Ascending aorta (tissue), 2 donors: ENCODE measurements around the gene PRKD1. TPM values are rescaled to one million over a fixed set of nuclear protein-coding genes. Genes with fewer than 3 reads are reported as not detected.
"Not testable (repeated sequence)": the region's sequence is repeated elsewhere in the genome, so short reads cannot be mapped to it uniquely, and the experiment has no call there.

Experiments
- DNase-seq, 2 donors: peaks; one replicate each; pipeline ENCODE4 v3.0.0-alpha.2; 2019; ENCODE audit warnings: low spot score in 2 of 2
- H3K27ac ChIP-seq, 2 donors: fragments of 200-600 bp; sonication (generic); one replicate each; pipeline ENCODE4 v1.5.1; 2016 to 2017; ENCODE audit warnings: mild to moderate bottlenecking in 1 of 2
- H3K27me3 ChIP-seq: fragments of 200-600 bp; sonication (generic); one replicate; pipeline ENCODE4 v1.5.1; 2017
- H3K36me3 ChIP-seq, 2 donors: fragments of 200-600 bp; sonication (generic); one replicate each; pipeline ENCODE4 v1.5.1; 2016
- H3K4me1 ChIP-seq, 2 donors: fragments of 200-600 bp; sonication (generic); one replicate each; pipeline ENCODE4 v1.5.1; 2016 to 2017; ENCODE audit warnings: mild to moderate bottlenecking in 1 of 2
- H3K4me3 ChIP-seq, 2 donors: fragments of 200-600 bp; sonication (generic); one replicate each; pipeline ENCODE4 v1.5.1; 2016 to 2017; ENCODE audit warnings: mild to moderate bottlenecking in 1 of 2
- H3K9me3 ChIP-seq, 2 donors: fragments of 200-600 bp; sonication (generic); one replicate each; pipeline ENCODE4 v1.5.1; 2016
- intact Hi-C: fragments of 100-400 bp; cut with DNase I; formaldehyde crosslinking; loops from one replicate; pipeline ENCODE4 v1.15.1; 2023
- total RNA-seq: library from RNA; depleted of rRNA; stranded (reverse); fragments of >200 nt; gene quantifications from one replicate; pipeline ENCODE4 v1.1.0, GENCODE V29; 2016
- TF ChIP-seq, protein P1 (sequence below), 3 experiments: fragments of 200-600 bp in 2 of 3; fragments of 450-650 bp in 1 of 3; sonication (generic) in 2 of 3; IDR thresholded peaks; one replicate each; pipeline ENCODE4 v1.5.1; 2016 to 2019; ENCODE audit warnings: antibody characterized with exemption in 3 of 3, mild to moderate bottlenecking in 1 of 3, moderate library complexity in 1 of 3

The PRKD1 gene
- total RNA-seq, 1 donor from 2014 or later: 34.6 TPM

DNA sequence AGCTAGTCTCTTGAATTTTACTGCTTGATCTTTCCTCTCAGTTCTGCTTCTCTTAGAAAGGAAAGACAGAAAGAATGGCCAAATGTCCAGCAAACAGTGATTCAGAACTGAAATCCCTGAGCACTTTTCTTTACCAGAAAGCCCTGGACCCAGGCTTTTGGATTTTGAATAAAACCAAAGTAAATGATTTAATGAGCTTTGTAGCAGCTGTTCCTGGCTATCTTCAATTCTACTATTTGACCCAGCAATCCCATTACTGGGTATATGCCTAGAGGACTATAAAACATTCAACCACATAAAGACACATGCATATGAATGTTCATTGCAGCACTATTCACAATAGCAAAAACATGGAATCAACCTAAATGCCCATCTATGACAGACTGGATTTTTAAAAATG is 187.2 kb downstream of the PRKD1 start:
- Histone ChIP-seq H3K36me3 (no peaks in the 10 kb centered on the region), H3K27ac (no peak overlapping the region), H3K27me3 (no peaks in the 10 kb centered on the region), H3K4me1 (peaks cover 0 to 16% of the 10 kb centered on the region in 2 donors), H3K4me3 (no peak overlapping the region), H3K9me3 (no peaks in the 10 kb centered on the region)
- TF ChIP-seq, protein P1, sequence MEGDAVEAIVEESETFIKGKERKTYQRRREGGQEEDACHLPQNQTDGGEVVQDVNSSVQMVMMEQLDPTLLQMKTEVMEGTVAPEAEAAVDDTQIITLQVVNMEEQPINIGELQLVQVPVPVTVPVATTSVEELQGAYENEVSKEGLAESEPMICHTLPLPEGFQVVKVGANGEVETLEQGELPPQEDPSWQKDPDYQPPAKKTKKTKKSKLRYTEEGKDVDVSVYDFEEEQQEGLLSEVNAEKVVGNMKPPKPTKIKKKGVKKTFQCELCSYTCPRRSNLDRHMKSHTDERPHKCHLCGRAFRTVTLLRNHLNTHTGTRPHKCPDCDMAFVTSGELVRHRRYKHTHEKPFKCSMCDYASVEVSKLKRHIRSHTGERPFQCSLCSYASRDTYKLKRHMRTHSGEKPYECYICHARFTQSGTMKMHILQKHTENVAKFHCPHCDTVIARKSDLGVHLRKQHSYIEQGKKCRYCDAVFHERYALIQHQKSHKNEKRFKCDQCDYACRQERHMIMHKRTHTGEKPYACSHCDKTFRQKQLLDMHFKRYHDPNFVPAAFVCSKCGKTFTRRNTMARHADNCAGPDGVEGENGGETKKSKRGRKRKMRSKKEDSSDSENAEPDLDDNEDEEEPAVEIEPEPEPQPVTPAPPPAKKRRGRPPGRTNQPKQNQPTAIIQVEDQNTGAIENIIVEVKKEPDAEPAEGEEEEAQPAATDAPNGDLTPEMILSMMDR (IDR thresholded peaks at IDR 0.05): no peak
- intact Hi-C loops: loop anchor here (5.0 to 10.0 kb wide), 2 partner anchors 187 to 474 kb away; partner anchors contain the start of gene PRKD1
- DNase-seq: no peak

DNA sequence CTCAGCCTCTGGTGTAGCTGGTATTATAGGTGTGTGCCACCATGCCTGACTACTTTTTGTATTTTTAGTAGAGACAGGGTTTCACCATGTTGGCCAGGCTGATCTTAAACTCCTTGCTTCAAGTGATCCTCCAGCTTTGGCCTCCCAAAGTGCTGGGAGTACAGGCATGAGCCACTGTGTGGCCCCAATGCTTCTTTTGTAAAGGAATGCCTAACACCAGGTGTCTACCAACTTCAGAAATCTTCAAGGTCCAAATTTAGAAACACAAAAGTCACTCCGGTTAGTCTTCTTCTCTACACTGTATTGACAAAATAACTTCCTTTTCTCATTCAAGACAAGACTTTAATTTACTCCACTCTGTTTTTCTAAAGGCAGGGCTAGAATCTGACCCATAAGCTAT is 188.7 kb downstream of the PRKD1 start:
- intact Hi-C loops: no loop called here
- Histone ChIP-seq H3K36me3 (no peaks in the 10 kb centered on the region), H3K9me3 (no peaks in the 10 kb centered on the region), H3K4me3 (no peak overlapping the region), H3K27ac (no peak overlapping the region), H3K4me1 (peaks cover 0 to 16% of the 10 kb centered on the region in 2 donors), H3K27me3 (no peaks in the 10 kb centered on the region)
- TF ChIP-seq, protein P1 (IDR thresholded peaks at IDR 0.05): no peak
- no peak for DNase-seq

DNA sequence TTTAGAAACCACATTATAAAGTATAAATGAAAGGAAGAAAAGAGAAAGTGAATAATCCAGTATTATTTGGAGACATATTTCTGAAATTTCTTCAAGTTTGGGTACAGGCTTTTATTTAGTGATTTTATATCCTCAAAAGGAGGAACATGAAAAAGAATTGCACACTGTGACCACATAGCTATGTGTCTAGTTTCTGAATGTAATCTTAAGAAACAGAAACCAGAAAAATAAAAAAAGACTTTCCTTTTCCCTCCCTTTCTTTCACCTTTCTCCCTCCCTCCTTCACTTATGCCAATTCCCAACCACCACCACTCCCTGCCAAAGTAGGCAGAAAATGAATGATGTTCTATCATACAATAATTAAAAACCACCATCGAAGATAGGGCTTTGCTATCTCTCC is 189.6 kb downstream of the PRKD1 start:
- Histone ChIP-seq H3K4me1 (peaks cover 0 to 11% of the 10 kb centered on the region in 2 donors), H3K27me3 (no peaks in the 10 kb centered on the region), H3K27ac (no peak overlapping the region), H3K9me3 (no peaks in the 10 kb centered on the region), H3K36me3 (no peaks in the 10 kb centered on the region), H3K4me3 (no peak overlapping the region)
- TF ChIP-seq, protein P1 (IDR thresholded peaks at IDR 0.05): no peak
- intact Hi-C loops: no loop called here
- DNase-seq: no peak

DNA sequence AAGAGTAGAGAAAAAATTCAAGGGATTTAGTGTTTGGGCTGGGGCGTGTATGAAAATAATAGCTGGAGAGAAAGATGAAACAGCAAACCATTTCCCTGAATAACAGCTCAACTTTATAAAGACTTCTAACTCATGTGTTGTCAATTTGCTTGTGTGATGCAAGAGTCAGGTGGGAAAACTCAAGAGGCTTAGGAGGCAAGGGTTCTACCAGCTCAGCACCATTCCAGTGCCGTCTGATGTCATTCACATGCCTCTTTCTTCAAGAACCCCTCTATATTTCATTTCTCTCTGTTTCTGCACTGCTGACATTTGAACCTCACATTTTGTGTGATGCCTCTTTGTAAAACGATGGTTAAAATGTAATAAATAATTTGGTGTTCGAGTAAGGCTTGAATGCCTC is 192.2 kb downstream of the PRKD1 start:
- TF ChIP-seq, protein P1 (IDR thresholded peaks at IDR 0.05): no peak
- intact Hi-C loops: no loop called here
- no peak overlapping the region for H3K4me3 ChIP-seq
- no peaks in the 10 kb centered on the region for H3K4me1 ChIP-seq
- no peak for DNase-seq
- H3K27ac ChIP-seq: no peak overlapping the region
- no peaks in the 10 kb centered on the region for H3K36me3 ChIP-seq
- no peaks in the 10 kb centered on the region for H3K9me3 ChIP-seq
- no peaks in the 10 kb centered on the region for H3K27me3 ChIP-seq

DNA sequence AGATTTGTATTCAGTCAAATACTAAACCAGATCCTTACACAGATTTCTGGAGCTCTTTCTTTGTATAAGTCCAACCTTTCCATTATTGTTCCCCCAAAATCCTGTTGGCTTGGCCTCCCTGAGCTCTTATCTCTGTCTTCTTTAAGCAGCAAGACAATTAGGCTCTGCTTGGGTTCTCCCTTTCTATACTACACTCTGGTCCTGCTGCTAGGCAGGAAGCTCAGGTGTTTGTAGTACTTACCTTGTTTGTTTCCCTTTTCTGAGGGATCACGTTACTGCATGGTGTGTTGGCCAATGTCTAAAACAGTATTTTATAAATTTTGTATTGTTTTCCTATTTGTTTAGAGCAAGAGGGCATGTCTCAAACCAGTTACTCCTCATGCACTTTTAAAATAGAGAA is 192.9 kb downstream of the PRKD1 start:
- Histone ChIP-seq H3K9me3 (no peaks in the 10 kb centered on the region), H3K27me3 (no peaks in the 10 kb centered on the region), H3K4me1 (no peaks in the 10 kb centered on the region), H3K36me3 (no peaks in the 10 kb centered on the region), H3K27ac (no peak overlapping the region), H3K4me3 (no peak overlapping the region)
- intact Hi-C loops: no loop called here
- TF ChIP-seq, protein P1 (IDR thresholded peaks at IDR 0.05): no peak
- no peak for DNase-seq

DNA sequence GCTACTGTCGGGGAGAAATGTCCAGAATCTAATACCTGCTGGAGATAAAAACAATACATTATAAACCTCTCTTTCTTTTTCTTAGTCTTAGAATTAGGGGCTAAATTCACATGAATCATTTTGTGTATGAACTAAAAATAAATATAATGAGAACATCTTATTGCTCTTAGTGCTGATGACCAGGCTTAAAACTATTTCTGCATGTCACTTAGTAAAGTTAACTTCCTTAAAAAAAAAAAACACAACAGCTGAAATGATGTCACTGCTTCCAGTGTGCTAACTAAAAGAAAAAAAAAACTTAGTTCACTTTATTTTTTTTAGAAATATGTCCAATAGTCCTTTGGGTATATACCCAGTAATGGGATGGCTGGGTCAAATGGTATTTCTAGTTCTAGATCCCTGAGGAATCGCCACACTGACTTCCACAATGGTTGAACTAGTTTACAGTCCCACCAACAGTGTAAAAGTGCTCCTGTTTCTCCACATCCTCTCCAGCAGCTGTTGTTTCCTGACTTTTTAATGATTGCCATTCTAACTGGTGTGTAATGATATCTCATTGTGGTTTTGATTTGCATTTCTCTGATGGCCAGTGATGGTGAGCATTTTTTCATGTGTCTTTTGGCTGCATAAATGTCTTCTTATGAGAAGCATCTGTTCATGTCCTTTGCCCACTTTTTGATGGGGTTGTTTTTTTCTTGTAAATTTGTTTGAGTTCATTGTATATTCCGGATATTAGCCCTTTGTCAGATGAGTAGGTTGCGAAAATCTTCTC is 200.9 kb downstream of the PRKD1 start:
- Histone ChIP-seq H3K27ac (peak overlapping the region in 1 of 2 donors; percentile 45), H3K4me1 (peaks cover 6 to 12% of the 10 kb centered on the region in 2 donors)
- H3K27me3 ChIP-seq, H3K36me3 ChIP-seq, H3K9me3 ChIP-seq, H3K4me3 ChIP-seq, intact Hi-C loops, DNase-seq: not testable (repeated sequence)
